ENCODE results near the gene BSN. TPM values are rescaled to one million over a fixed set of nuclear protein-coding genes. Genes with fewer than 3 reads are reported as not detected.

The BSN gene
- total and polyA plus RNA-seq, 2 experiments from 2014 or later = under 0.01 to 0.03 TPM

DNA sequence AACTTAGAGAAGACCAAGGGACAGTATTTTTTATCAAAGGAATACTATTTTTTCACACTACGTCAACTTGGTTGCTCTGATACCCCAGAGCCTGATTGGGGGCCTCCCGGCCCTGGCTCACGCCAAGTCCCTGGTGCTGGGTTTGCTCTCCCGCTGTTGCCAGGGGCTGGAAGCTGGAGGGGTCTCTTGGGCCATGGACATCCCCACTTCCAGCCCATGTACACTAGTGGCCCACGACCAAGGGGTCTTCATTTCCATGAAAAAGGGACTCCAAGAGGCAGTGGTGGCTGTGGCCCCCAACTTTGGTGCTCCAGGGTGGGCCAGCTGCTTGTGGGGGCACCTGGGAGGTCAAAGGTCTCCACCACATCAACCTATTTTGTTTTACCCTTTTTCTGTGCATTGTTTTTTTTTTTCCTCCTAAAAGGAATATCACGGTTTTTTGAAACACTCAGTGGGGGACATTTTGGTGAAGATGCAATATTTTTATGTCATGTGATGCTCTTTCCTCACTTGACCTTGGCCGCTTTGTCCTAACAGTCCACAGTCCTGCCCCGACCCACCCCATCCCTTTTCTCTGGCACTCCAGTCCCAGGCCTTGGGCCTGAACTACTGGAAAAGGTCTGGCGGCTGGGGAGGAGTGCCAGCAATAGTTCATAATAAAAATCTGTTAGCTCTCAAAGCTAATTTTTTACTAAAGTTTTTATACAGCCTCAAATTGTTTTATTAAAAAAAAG is 20.3 kb upstream of the BSN start:
- no peak overlapping the region for H2AFZ ChIP-seq
- DNase-seq = no peak
- H3K4me1 ChIP-seq (ENCODE audit: insufficient read depth) = peaks cover 7% of the 10 kb centered on the region; the same call in 1 of the 2 replicates
- H3F3A ChIP-seq (ENCODE audit: insufficient read depth) = no peaks in the 10 kb centered on the region
- no peak overlapping the region for H3K9ac ChIP-seq
- no peak overlapping the region for H3K27ac ChIP-seq
- TF ChIP-seq EZH2phosphoT487 (IDR thresholded peaks at IDR 0.05; ENCODE audit: insufficient read depth, low read depth) (no peak), EZH2 (IDR thresholded peaks at IDR 0.05; ENCODE audit: insufficient read depth, poor library complexity, severe bottlenecking) (no peak)
- H4K20me1 ChIP-seq (ENCODE audit: insufficient read depth) = no peaks in the 10 kb centered on the region
- in situ Hi-C loops (cut with MboI) = no loop called here
- WGBS, 2 experiments (ENCODE audit: low coverage in 1 of 2, low lambda C conversion rate in 2 of 2, missing lambda C conversion rate in 2 of 2) = 62 to 72% methylated on average over 9 of the region's 9 CpGs
- H3K27me3 ChIP-seq (replicated peaks; ENCODE audit: insufficient read depth) = no peaks in the 10 kb centered on the region
- H3K9me2 ChIP-seq (ENCODE audit: insufficient read depth) = no peaks in the 10 kb centered on the region
- no peaks in the 10 kb centered on the region for H3K79me2 ChIP-seq (ENCODE audit: insufficient read depth)
- no peak overlapping the region for H3K4me2 ChIP-seq (ENCODE audit: unreplicated experiment)
- H3K4me3 ChIP-seq = no peak overlapping the region
- no peaks in the 10 kb centered on the region for H3K9me3 ChIP-seq (ENCODE audit: low read depth)
- no peaks in the 10 kb centered on the region for H3K36me3 ChIP-seq (ENCODE audit: low read depth)

DNA sequence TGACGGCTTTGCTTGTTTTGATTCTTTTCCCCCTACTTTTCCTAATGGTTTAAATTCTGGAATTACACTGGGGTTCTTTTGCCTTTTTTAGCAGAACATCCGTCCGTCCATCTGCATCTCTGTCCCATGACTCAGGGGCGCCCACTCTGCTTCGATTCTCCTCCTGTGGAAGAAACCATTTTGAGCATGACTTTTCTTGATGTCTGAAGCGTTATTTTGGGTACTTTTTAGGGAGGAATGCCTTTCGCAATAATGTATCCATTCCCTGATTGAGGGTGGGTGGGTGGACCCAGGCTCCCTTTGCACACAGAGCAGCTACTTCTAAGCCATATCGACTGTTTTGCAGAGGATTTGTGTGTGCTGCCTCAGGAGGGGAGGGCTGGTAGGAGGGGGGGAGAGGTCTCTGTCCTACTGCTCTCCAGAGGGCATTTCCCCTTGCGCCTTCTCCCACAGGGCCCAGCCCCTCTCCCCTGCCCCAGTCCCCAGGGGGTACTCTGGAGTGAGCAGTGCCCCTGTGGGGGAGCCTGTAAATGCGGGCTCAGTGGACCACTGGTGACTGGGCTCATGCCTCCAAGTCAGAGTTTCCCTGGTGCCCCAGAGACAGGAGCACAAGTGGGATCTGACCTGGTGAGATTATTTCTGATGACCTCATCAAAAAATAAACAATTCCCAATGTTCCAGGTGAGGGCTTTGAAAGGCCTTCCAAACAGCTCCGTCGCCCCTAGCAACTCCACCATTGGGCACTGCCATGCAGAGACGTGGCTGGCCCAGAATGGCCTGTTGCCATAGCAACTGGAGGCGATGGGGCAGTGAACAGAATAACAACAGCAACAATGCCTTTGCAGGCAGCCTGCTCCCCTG is 19.5 kb upstream of the BSN start:
- Histone ChIP-seq H3K4me3 (no peak overlapping the region), H2AFZ (no peak overlapping the region), H3K4me1 (ENCODE audit: insufficient read depth) (peaks cover 7% of the 10 kb centered on the region; the same call in 1 of the 2 replicates), H3K9me3 (ENCODE audit: low read depth) (no peaks in the 10 kb centered on the region), H4K20me1 (ENCODE audit: insufficient read depth) (no peaks in the 10 kb centered on the region), H3K27me3 (replicated peaks; ENCODE audit: insufficient read depth) (no peaks in the 10 kb centered on the region), H3K9me2 (ENCODE audit: insufficient read depth) (no peaks in the 10 kb centered on the region), H3K27ac (no peak overlapping the region), H3K36me3 (ENCODE audit: low read depth) (no peaks in the 10 kb centered on the region), H3F3A (ENCODE audit: insufficient read depth) (no peaks in the 10 kb centered on the region), H3K9ac (no peak overlapping the region), H3K4me2 (ENCODE audit: unreplicated experiment) (no peak overlapping the region), H3K79me2 (ENCODE audit: insufficient read depth) (no peaks in the 10 kb centered on the region)
- TF ChIP-seq EZH2 (IDR thresholded peaks at IDR 0.05; ENCODE audit: insufficient read depth, poor library complexity, severe bottlenecking) (no peak), EZH2phosphoT487 (IDR thresholded peaks at IDR 0.05; ENCODE audit: insufficient read depth, low read depth) (no peak)
- DNase-seq = no peak
- in situ Hi-C loops (cut with MboI) = no loop called here
- 72 to 81% methylated on average over 13 to 14 of the region's 14 CpGs for WGBS, 2 experiments (ENCODE audit: low coverage in 1 of 2, low lambda C conversion rate in 2 of 2, missing lambda C conversion rate in 2 of 2)

GRCh38 chr3:49535971-49536874 is 18.1 kb upstream of the BSN start:
- no peaks in the 10 kb centered on the region for H4K20me1 ChIP-seq (ENCODE audit: insufficient read depth)
- H3K9me2 ChIP-seq (ENCODE audit: insufficient read depth) = no peaks in the 10 kb centered on the region
- TF ChIP-seq EZH2 (IDR thresholded peaks at IDR 0.05; ENCODE audit: insufficient read depth, poor library complexity, severe bottlenecking) (no peak), EZH2phosphoT487 (IDR thresholded peaks at IDR 0.05; ENCODE audit: insufficient read depth, low read depth) (no peak)
- no peaks in the 10 kb centered on the region for H3K27me3 ChIP-seq (replicated peaks; ENCODE audit: insufficient read depth)
- H3K79me2 ChIP-seq (ENCODE audit: insufficient read depth) = no peaks in the 10 kb centered on the region
- H3K9me3 ChIP-seq (ENCODE audit: low read depth) = no peaks in the 10 kb centered on the region
- H3F3A ChIP-seq (ENCODE audit: insufficient read depth) = no peaks in the 10 kb centered on the region
- H3K4me1 ChIP-seq (ENCODE audit: insufficient read depth) = peaks cover 7% of the 10 kb centered on the region; the same call in 1 of the 2 replicates
- DNase-seq = peak; percentile 22
- no peak overlapping the region for H3K27ac ChIP-seq
- H3K36me3 ChIP-seq (ENCODE audit: low read depth) = no peaks in the 10 kb centered on the region
- 78 to 83% methylated on average over 7 of the region's 7 CpGs for WGBS, 2 experiments (ENCODE audit: low coverage in 1 of 2, low lambda C conversion rate in 2 of 2, missing lambda C conversion rate in 2 of 2)
- H2AFZ ChIP-seq = no peak overlapping the region
- H3K4me3 ChIP-seq = no peak overlapping the region
- no peak overlapping the region for H3K4me2 ChIP-seq (ENCODE audit: unreplicated experiment)
- in situ Hi-C loops (cut with MboI) = no loop called here
- H3K9ac ChIP-seq = 0 out of 2 replicates have a peak overlapping the region, but pooled peaks have one; percentile 8
